ENCODE data around the gene PRKCE.
"Not testable (repeated sequence)": the region's sequence is repeated elsewhere in the genome, so short reads cannot be mapped to it uniquely, and the experiment has no call there.

The PRKCE gene

DNA sequence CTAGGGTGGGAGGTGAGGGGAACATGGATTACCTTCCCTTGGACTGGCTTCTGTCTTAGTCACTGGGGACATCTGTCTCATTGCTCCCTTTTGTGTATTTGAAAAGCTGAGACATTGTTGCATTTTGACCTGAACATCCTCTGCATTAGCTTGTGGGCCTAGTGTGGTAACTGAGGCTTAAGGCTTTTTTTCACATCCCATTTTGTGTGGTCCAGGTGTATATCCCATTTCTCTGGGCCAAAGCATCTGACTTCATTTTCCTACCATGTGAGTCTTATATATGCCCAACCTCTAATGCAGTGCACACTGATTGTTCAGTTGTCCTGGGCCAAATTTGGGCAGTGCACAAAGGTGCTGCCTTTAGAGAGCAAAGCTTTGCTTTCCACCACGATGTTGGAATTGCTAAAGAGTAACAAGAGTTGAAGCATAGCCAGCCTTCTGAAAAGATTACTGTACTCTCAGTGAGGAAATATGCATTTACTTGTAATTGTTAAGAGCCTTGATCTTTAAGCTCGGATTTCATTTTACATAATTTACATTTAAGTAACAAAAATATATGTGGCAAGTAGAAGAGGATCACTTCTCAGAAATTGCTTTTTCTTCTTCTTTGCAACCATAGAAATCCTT lies 13.3 kb downstream of the PRKCE start:
- no peak for DNase-seq (ENCODE audit: low read depth in 2 of 2, low spot score in 1 of 2)

DNA sequence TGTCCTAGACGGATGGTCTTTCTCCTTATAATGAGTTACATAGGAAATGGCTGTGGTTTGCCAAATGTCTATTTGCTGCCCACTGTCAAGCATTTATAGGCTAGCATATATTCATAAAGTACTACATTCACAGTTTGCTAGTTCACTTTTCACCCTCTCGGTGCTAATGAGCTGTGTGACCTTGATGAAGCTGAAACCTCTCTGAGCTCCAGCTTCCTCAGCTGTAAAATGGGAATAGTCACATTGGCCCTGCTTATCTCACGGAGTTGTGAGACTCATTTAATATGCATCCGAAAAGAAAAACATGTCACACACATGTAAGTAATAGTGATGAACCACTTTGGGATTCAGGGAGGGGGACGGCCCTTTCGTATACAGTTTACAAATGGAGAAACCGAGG lies 17.0 kb downstream of the PRKCE start:
- DNase-seq (ENCODE audit: low read depth in 2 of 2, low spot score in 1 of 2) = no peak

DNA sequence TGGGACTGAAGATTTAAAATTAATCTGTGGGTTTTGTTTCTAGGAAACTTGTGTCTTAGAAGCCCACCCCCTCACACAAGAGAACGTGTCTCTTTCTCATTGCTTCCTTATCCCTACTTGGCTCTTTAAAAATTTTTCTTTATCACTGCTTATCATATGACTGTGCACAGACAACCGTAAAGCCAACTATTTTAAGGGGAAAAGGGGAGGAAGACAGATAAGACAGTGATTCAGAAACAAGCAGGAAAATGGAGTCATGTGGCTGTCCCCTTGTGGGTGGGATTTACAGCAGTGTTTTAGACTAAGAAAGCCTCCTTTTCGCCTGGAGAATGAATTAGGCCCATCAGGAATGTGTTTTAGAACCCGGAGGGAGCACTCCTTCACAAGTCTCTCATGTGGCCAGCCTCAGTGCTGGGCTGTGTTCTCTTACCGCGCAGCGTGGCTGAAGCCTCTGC lies 17.6 kb downstream of the PRKCE start:
- DNase-seq (ENCODE audit: low read depth in 2 of 2, low spot score in 1 of 2) = no peak

DNA sequence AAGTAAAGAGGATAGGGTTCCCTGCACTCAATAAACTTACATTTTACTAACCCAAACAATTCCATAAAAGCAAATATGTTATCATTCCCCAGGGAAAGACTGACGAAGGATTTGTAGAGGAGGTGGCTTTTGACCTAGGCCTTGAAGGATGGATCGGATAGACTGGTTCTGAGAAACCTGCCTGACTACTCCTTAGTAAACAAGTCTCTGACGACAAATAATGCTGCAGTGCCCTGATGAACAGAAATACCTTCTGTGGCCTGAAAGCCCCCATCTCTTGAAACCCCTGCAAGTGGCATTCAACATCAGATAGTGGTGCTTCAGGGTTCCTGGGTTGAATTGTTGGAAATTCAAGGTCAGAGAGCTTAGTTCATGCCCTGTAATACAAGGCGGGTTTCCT lies 19.2 kb downstream of the PRKCE start:
- no peak for DNase-seq (ENCODE audit: low read depth in 2 of 2, low spot score in 1 of 2)

- no peak for DNase-seq (ENCODE audit: low read depth in 2 of 2, low spot score in 1 of 2)
These were observed 20.7 kb downstream of the PRKCE start for GRCh38 chr2:45672138-45672537.

DNA sequence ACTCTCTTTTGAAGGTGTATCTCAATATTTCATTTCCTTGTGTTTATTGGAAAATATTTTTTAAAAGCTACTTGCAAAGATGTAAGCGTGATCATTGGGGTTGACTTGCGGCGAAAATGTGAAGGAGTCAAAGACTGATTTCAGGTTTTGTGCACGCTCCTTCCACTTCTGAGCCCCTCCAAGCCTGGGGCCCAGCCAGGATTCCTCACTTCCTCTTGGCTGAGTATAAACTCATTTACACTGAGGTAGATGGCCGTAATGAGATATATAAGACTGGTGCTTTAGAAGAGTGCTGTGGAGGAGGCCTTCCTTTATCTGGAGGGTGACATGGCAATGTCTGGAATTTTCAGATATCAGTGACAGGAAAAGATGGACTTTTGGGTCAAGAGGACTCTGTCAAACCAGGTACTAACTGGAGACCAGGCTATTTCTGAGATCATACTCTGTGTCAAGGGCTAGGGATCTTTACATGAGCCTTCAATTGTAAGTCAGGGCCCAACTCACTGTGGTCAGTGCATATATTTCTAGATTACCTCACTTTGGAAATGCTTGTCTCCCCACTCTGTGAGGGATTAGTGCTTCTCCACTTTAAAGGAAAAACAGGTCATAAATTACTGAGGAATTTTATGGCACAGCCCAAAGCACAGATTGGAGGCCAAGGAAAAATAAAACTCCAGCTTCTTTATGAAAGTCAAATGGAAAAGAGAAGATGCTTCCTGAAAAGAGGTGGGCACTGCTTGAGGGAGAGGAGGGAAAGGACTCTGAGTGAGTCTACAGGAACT lies 22.8 kb downstream of the PRKCE start:
- DNase-seq (ENCODE audit: low read depth in 2 of 2, low spot score in 1 of 2) = no peak

DNA sequence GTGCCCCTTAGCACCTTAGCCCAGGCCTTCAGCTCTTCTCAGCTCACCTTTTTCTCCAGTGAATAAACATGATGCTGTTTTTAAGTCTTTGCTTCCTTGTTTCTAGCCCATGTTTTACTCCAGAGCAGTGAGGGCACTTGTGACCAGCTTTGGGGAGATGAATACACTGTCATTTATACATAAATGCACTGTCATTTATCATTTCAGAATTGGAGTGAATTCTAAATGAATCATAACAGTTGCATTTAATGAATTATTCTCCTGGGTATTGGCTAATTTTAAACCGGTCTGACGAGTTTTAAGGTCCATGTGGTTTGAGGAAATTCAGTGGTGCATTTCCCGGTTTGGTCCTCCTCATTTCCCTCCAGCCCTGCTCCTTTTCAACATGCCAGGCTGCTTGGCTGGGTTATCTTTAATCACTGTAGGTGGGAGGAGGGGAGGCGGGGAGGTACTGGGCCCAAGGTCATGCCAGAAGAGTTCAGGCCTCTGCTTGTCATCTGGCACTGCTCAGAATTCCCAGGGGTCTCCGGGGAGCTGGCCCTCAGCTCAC lies 23.9 kb downstream of the PRKCE start:
- no peak for DNase-seq (ENCODE audit: low read depth in 2 of 2, low spot score in 1 of 2)

DNA sequence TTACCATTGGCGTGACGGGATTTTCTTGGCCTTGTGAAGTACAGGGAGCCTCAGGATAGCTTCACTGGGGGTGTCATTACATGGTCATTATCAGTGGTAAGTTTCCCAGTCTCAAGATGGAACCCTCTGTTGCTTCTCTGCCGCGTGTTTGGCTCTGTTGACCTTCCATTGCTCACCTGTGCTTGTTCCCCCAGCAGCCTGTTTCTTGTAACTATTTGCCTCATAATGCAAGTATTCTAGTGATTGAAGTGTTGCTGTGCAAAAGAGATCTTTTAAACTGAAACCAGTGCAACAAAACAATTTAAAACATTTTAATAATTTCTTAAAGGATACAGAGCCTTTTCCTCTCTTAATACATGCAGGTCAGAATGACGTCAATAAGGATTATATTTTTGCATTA lies 24.6 kb downstream of the PRKCE start:
- no peak for DNase-seq (ENCODE audit: low read depth in 2 of 2, low spot score in 1 of 2)

DNA sequence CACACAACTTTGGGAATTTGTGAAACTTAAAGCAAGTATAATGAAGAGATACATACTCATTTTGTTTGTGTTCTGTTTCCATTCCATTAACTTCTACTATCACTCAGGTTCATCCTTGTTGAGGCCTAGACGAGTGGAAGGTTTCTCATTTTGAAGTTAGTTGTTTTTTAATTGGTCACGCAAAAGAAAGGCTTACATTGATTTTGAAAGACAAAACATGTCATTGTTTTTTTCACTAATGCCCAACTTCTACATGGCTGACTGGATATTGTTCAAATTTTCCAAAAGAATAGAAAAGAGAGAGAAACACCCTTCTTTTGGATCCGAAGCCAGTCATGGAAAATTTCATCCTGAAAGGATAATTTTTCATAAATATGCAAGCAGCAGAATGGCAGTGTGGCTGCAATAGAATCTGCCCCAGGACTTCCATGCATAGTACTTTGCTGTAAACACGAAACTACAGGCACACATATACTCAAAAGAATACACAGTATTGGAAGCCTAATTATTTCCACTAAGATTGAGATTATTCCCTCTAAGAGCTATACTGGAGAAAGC lies 27.4 kb downstream of the PRKCE start:
- DNase-seq (ENCODE audit: low read depth in 2 of 2, low spot score in 1 of 2) = no peak

DNA sequence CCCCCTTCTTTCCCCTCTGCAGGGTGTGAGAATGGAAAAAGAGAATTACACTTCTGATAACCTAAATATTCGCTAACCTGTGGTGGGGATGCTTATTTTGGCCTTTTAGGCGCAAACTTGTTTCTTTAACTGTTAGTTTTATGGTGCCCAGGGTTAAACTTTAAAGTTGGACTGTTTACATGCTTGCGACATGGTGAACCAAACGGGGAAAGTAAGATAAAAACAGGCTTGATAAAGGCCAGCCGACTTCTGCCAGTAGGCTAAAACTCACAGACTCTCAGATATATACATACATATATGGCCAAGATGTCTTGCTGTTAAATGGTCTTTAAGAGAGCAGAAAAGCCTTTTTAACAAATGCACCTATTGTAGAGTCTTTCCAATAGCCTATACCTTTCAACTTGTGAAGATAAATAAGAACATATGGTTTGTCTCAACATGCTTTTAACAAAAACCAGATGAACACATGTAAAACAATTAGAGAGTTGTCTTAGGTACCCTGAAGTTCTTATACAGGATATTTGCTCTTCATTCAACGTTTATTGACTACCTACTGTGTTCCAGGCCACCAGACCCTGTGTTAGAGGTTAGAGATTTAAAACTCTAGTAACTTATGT lies 29.0 kb downstream of the PRKCE start:
- no peak for DNase-seq (ENCODE audit: low read depth in 2 of 2, low spot score in 1 of 2)

DNA sequence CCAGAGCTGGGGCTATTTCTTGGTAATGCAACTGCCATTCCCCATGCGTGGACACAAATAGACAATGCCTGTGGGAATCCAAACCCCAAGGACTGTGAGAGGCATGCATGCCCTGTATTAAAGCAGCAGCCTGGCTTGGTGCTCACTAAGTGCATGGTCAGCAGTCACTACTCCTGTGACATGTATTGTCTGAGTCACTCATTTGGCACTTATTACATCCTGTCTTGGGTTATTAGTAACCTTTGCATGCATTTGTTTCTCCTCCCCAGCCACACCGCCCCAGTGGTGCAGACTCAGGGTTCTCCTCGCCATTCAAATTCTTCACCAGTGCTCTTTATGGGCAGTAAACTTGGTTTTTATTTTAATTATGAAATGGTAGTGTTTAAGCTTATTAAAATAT lies 30.2 kb downstream of the PRKCE start:
- no peak for DNase-seq (ENCODE audit: low read depth in 2 of 2, low spot score in 1 of 2)

DNA sequence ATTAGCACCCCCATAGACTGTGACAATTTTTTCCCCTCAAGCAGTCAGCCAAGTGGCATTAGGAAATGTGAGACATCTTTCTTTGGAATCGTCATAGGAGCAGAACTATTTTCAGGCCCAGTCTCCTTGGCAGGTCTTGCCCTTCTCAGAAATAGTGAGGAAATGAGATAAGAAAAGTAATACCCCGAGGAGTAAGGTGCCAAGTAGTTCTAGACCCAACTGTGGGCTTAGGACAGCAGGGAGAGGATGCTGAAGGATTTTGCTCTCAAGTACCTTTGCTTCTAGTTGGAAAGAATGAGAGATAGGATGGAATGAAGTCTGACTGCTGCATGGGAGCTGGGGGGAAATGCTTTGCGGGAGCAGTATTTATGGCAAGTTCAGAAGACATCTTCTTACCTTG lies 31.8 kb downstream of the PRKCE start:
- DNase-seq (ENCODE audit: low read depth in 2 of 2, low spot score in 1 of 2) = no peak

GRCh38 chr2:45684756-45685155 lies 33.3 kb downstream of the PRKCE start:
- no peak for DNase-seq (ENCODE audit: low read depth in 2 of 2, low spot score in 1 of 2)

DNA sequence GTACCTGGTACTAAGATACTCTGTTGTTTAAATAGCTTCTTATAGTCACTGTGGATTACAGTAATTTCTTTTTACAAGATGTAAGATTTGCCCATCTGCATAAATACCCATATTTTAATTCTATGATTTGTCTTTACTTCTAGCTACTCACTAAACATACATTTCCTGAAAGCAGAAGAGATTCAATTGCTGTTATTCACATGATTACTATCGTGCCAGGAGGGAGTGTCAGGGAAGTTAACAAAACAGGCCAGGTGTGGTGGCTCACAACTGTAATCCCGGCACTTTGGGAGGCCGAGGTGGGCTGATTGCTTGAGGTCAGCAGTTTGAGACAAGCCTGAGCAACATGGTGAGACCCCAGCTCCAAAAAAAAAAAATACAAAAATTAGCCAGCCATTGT lies 33.8 kb downstream of the PRKCE start:
- DNase-seq (ENCODE audit: low read depth in 2 of 2, low spot score in 1 of 2) = no peak

GRCh38 chr2:45687964-45688363 lies 36.5 kb downstream of the PRKCE start:
- no peak for DNase-seq (ENCODE audit: low read depth in 2 of 2, low spot score in 1 of 2)

GRCh38 chr2:45688479-45689298 lies 37.2 kb downstream of the PRKCE start:
- no peak for DNase-seq (ENCODE audit: low read depth in 2 of 2, low spot score in 1 of 2)

DNA sequence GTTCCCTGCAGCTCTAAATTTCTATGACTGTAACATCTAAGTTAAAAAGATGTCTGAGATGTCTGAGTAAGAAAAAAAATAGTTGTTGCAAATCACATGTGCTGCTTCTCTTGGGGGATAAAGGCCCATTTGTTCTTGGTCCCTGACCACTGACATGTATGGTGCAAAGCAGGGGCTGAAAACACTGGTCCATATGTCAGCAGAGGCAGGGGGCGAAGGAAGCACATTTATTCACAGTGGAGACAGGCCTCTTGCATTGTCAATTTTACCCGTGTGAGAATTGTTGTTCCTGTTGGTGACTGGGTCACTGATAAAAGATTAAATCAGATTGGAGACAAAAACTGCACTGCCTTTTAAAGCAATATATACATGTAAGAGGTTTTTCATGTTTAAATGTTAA lies 38.8 kb downstream of the PRKCE start:
- no peak for DNase-seq (ENCODE audit: low read depth in 2 of 2, low spot score in 1 of 2)

DNA sequence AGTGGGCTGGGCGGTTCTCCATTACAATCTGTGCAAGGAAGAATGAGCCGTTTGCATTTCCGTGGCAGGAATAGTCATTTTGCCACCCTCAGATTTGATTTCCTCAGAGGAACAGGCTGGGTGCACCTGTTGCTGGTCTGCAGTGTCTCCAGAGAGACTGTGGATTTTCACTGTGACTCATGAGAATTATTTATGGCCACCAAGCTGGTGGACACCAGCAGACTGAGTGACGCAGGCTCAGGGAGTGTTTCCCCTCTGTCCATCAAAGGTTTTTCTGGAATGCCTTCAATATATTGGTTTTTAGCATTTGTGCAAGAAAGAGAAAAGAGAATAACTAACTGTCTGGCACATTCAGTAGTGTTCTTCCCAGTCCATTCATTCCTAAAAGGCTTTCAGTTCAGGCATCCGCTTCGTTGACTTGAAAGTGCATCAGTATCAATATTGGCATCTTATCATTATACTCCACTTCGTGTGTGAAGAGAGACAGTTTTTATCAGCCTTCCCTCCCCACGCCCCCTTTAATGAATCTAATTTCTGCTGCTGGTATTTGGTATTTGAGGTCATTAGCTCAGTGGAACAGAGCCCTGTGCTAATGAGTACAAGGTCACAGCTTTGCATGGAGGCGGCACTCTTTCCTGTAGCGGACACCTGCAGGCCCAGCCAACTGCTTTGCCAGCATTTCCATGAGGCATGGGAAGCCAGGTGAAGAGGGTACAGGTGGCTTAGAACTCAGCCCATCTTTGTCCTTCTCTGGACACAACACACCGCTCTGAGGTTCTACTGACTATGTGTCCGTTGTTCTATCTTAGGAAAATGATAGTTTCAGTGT lies 39.9 kb downstream of the PRKCE start:
- no peak for DNase-seq (ENCODE audit: low read depth in 2 of 2, low spot score in 1 of 2)

- DNase-seq (ENCODE audit: low read depth in 2 of 2, low spot score in 1 of 2) = no peak
These were observed 41.1 kb downstream of the PRKCE start for GRCh38 chr2:45692566-45692965.

GRCh38 chr2:45695480-45696007 lies 44.1 kb downstream of the PRKCE start:
- DNase-seq (ENCODE audit: low read depth in 2 of 2, low spot score in 1 of 2) = not testable (repeated sequence)

Measured in stimulated activated CD8-positive, alpha-beta memory T cell treated with anti-CD3 and anti-CD28 coated beads, Interleukin-4, amount 100 ng/mL, for 4 hours (primary cell).